ENCODE measurements around the gene SFTA2.
"Not testable (repeated sequence)": the region's sequence is repeated elsewhere in the genome, so short reads cannot be mapped to it uniquely, and the experiment has no call there.

SFTA2 gene

DNA sequence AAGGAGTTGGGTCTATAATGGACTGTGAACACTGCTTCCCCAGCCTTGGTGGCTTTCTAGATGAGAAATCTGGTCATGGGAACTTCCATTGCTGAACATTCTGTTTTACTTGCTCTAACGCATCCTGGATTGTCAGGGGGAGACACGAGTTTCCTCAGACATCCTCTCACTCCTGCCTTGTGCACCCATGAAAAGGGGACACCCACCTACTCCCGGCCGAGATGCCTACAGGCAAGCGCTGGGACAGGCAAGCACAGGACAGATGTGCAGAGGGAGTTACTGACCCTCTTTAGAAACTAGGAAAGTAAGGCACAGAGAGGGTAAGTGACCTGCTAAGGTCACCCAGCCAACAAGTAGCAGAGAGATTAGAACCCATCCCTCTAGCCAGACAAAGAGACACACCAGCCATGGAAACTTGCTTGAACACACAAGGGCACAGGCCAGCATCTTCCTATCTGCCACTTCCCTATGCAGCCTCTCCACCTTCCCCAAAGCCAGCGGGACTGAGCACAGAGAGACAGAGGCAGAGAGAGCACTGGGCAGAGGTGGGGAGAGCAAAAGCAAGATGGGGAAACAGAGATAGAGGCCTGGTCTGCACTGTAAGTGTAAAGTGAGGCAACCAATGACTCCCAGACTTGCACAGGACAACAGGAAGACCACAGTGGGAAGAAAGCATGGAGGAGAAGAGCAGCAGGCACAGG is 845 bp upstream of the SFTA2 start:
- H3K4me3 ChIP-seq (ENCODE audit: low read length): no peak overlapping the region
- TF ChIP-seq, protein P1, sequence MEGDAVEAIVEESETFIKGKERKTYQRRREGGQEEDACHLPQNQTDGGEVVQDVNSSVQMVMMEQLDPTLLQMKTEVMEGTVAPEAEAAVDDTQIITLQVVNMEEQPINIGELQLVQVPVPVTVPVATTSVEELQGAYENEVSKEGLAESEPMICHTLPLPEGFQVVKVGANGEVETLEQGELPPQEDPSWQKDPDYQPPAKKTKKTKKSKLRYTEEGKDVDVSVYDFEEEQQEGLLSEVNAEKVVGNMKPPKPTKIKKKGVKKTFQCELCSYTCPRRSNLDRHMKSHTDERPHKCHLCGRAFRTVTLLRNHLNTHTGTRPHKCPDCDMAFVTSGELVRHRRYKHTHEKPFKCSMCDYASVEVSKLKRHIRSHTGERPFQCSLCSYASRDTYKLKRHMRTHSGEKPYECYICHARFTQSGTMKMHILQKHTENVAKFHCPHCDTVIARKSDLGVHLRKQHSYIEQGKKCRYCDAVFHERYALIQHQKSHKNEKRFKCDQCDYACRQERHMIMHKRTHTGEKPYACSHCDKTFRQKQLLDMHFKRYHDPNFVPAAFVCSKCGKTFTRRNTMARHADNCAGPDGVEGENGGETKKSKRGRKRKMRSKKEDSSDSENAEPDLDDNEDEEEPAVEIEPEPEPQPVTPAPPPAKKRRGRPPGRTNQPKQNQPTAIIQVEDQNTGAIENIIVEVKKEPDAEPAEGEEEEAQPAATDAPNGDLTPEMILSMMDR (conservative IDR thresholded peaks at IDR 0.05; ENCODE audit: low read length): no peak
- no peak for DNase-seq (ENCODE audit: low read depth)

DNA sequence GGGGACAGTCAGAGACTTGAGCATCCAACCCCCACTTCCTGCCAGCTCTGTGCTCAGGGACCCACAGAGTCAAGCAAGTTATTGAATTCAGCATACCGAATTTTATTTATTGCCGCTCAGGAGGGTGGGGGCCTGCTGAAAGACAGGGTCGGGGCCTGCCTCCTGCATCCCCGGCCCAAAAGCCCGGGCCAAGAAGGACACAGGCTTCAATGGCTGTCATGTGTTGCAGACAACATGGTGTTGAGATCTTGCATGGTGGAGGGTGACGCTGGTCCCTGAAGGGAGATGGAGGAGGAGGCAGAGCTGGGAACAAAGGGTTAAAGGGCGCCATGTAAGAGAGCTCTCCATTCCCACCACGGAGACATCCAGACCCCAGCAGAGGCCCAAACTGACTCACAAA is 698 bp downstream of the SFTA2 start:
- no peak for DNase-seq (ENCODE audit: low read depth)
- no peak overlapping the region for H3K4me3 ChIP-seq (ENCODE audit: low read length)
- TF ChIP-seq, protein P1 (conservative IDR thresholded peaks at IDR 0.05; ENCODE audit: low read length): no peak

DNA sequence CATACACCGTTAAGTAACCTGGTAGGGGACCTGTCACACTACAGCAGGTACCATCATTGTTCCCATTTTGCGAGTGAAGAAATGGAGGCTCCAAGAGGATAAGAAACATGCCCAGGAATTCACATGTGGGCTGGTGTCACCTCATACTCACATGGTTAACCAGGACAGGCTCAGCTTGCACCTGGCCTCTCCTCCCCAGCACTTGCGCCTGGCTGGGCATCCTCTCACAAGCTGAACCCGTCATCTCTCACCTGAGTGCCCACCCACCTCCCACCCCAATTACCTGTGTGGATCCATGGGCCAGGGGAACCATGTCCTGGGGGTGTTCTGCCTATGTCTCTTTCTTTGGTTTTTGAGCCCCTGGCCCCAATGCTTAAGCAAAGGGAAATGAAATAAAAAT is 1.5 kb downstream of the SFTA2 start:
- TF ChIP-seq, protein P1 (conservative IDR thresholded peaks at IDR 0.05; ENCODE audit: low read length): no peak
- H3K4me3 ChIP-seq (ENCODE audit: low read length): no peak overlapping the region
- DNase-seq (ENCODE audit: low read depth): no peak

DNA sequence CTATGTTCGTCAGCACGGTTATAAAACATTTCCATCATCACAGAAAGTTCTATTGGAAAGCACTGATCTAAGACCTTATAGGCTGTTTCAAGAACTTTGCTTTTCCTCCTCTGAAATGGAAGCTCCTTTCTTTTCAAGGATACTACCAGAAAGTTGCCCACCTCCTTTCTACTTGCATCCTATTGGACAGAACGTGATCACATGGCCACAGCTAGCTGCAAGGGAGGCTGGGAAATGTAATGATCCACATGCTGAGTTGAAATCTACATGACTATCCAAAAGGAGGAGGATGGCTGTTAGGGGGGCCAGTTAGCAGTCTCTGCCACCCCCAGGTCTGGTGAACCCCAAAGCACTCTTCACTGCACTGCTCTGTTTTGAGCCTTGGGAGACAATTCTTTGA is 3.3 kb downstream of the SFTA2 start:
- H3K4me3 ChIP-seq (ENCODE audit: low read length): no peak overlapping the region
- TF ChIP-seq, protein P1 (conservative IDR thresholded peaks at IDR 0.05; ENCODE audit: low read length): no peak
- no peak for DNase-seq (ENCODE audit: low read depth)

DNA sequence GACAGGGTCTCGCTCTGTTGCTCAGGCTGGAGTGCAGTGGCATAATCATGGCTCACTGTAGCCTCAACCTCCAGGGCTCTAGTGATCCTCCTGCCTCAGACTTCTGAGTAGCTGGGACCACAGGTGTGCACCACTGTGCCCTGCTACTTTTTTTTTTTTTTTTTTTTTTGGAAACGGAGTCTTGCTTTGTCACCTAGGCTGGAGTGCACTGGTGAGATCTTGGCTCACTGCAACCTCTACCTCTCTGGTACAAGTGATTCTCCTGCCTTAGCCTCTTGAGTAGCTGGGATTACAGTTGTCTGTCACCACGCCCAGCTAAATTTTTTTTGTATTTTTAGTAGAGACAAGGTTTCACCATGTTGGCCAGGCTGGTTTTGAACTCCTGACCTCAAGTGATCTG is 4.9 kb downstream of the SFTA2 start:
- DNase-seq (ENCODE audit: low read depth); H3K4me3 ChIP-seq (ENCODE audit: low read length): not testable (repeated sequence)

DNA sequence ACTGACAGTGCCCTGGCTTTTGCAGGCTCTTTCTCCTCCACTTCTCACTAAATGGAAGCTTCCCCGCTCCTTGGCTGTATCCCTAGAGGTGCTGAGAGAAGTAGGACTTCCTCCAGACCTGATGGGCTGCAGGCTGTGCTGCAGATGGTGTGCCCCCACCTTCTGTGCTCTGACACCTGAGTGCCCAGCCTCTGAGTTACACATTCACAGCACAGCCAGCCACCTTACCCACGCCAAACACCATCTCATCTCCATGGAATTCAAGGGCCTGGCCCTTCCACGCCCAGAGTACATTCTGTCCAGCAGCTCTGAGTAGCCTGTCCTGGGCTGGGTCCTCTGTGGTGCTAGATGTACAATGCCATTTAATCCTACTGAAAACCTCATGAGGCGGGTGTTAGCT is 5.3 kb downstream of the SFTA2 start:
- TF ChIP-seq, protein P1 (conservative IDR thresholded peaks at IDR 0.05; ENCODE audit: low read length): no peak
- DNase-seq (ENCODE audit: low read depth): no peak

DNA sequence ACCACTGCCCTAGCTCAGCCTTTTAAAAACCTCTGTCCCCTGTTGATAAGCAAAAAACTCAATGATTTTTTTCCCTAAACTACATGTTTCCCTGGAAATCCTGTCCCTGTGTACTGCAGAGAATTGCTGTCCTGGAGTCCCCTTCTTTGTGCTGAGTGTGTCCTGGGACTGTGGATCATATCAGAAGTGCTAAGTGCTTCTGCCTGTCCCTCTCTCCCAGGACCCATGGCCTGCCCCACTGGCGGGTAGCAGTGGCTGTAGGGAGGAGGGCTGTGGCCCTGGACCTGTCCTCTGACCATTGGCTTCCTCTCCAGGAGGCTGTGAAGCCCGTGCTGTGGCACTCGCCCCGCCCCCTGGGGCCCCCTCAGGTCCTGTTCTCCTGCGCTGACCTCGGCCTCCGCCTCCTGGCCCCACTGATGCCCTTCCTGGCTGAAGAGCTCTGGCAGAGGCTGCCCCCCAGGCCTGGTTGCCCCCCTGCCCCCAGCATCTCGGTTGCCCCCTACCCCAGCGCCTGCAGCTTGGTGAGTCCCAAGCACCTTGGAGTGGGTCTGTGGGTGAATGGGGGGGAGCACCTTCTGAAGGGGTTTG is 7.8 kb downstream of the SFTA2 start:
- H3K4me3 ChIP-seq (ENCODE audit: low read length); DNase-seq (ENCODE audit: low read depth): not testable (repeated sequence)

More for the DNA sequence above, 5.3 kb downstream of the SFTA2 start:
- H3K4me3 ChIP-seq (ENCODE audit: low read length): no peak overlapping the region

DNA sequence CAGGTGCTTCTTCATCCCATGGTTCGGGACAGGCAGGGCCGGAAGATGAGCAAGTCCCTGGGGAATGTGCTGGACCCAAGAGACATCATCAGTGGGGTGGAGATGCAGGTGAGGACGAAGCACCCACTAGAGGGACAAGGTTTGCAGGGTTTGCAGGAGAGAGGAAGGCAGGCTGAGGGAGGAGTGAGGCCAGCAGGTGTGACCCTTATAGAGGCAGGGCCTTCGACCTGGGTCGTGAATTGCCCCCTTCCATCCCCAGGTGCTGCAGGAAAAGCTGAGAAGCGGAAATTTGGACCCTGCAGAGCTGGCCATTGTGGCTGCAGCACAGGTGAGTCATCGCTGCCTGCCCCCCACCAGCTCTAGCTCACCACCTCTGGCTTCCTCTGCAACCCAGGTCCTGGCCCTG is 9.5 kb downstream of the SFTA2 start:
- TF ChIP-seq, protein P1 (conservative IDR thresholded peaks at IDR 0.05; ENCODE audit: low read length): no peak
- no peak for DNase-seq (ENCODE audit: low read depth)
- no peak overlapping the region for H3K4me3 ChIP-seq (ENCODE audit: low read length)
